ENCODE results near the gene SPRR2E. TPM values are rescaled to one million over a fixed set of nuclear protein-coding genes. Genes with fewer than 3 reads are reported as not detected.
"Not testable (repeated sequence)": the region's sequence is repeated elsewhere in the genome, so short reads cannot be mapped to it uniquely, and the experiment has no call there.

SPRR2E gene
- total RNA-seq, 1 donor from 2014 or later = not detected

DNA sequence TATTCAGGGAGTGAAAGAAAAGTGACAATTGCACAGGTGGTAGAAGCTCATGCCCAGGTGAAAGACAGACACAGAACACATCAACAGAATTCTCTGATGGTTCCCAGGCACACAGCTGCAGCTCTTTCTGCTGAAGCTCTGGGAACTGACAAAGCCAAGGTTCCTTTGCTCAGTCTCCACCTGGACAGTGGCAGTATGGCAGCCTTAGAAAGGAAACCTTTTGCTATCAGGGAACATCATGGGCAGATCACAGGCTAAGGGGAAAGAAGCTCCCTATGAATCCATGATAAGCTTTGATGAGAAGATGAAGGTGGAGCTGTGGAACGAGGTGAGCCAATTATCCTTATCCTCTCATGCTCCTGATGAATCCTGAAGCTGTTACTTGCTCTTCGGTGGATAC lies 24.1 kb downstream of the SPRR2E start:
- intact Hi-C loops (cut with micrococcal nuclease) = no loop called here

DNA sequence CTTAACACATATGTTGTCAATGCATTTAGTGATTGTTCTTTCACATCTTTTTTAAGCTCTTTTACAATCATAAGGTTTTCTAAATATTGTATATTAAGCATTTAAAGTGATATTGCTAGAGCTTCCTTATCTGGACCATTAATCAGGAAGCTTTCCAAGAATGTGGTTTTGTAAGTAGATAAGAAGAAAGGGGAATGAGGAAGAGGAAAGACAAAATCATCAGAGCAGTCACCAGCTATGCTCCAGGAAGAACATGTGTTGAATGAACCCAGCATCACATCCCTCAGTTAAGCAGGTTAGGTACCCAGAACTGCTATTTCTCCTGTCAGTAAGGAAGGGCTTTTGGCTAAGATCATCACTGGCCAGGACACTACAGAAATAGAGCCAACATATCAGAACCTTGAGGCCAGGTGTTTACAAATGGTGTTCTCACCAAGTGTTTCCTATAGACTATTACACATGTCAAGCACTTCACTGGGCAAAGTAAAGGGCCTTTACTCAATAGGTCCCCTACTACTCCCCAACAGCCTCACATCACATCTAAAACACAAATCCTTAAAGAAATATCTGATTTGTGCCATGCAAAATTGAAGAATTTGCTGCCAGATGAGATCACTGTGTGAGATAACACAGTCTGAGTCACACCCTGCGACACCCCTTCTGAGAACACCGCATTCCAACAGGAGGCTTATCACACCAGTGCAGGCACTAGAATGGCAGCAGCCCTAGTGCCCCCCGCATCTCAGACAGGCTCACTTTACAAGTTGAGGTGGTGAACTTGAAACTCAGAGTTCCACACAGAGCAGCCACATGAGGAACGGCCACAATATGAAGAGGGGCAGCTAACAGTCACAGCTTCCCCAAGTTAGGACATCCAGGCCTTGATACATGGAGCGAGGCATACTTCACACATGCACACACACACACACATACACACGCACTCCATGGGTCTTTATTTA lies 35.2 kb downstream of the SPRR2E start:
- intact Hi-C loops (cut with micrococcal nuclease) = no loop called here

GRCh38 chr1:153058154-153058553 lies 36.2 kb downstream of the SPRR2E start:
- intact Hi-C loops (cut with micrococcal nuclease) = no loop called here

GRCh38 chr1:153057375-153057774 lies 37.0 kb downstream of the SPRR2E start, which contains the start of gene SPRR2A:
Gene SPRR2A (minus strand): TSS chr1:153057512. CDS start chr1:153056735, 777 bp downstream.
- intact Hi-C loops (cut with micrococcal nuclease) = no loop called here

DNA sequence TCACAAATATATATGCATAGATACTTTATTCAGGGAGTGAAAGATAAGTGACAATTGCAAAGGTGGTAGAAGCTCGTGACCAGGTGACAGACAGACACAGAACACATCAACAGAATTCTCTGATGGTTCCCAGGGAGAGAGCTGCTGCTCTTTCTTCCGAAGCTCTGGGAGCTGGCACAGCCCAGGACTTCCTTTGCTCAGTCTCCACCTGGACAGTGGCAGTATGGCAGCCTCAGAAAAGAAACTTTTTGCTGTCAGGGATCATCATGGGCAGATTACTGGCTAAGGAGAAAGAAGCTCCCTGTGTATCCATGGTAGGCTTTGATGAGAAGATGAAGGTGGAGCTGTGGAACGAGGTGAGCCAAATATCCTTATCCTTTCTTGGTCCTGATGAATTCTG lies 38.2 kb downstream of the SPRR2E start:
- intact Hi-C loops (cut with micrococcal nuclease) = not testable (repeated sequence)

DNA sequence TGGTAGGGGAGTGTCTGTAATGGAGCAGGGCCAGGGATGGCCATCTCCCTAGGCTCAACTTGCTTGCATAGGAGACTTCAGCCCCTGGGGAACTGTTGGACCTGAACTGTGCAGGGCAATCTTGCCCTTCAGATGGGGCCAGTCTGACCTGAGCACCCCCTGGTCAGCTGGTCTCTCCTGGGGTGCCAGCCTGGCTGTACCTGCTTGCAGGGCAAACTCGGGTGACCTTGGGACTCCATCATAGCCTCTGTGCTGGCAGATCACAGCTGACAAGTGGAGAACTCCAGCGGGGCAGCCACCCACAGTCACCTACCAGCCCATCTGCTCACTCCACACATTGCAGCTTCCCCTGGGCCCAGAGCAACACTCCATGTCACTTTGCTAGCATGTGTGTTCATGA lies 45.1 kb downstream of the SPRR2E start:
- intact Hi-C loops (cut with micrococcal nuclease) = no loop called here

Other genes starting within 250 kb of the SPRR2E start
- not detected in 2 replicates for gene LCE7A, start 234.5 kb downstream of the SPRR2E start, total RNA-seq
- gene SMCP, start 216.2 kb downstream of the SPRR2E start, total RNA-seq = not detected in 2 replicates
- not detected in 2 replicates for gene IVL, start 186.0 kb downstream of the SPRR2E start, total RNA-seq
- gene SPRR5, start 147.3 kb downstream of the SPRR2E start, total RNA-seq = not detected in 2 replicates
- not detected in 2 replicates for gene SPRR4, start 123.9 kb downstream of the SPRR2E start, total RNA-seq
- not detected in 2 replicates for gene SPRR1A, start 110.4 kb downstream of the SPRR2E start, total RNA-seq
- gene SPRR3, start 92.8 kb downstream of the SPRR2E start, total RNA-seq = not detected in 2 replicates
- not detected in 2 replicates for gene SPRR1B, start 63.3 kb downstream of the SPRR2E start, total RNA-seq
- gene SPRR2D, start 53.4 kb downstream of the SPRR2E start, total RNA-seq = not detected in 2 replicates
- not detected in 2 replicates for gene SPRR2A, start 37.0 kb downstream of the SPRR2E start, total RNA-seq
- not detected in 2 replicates for gene SPRR2B, start 22.9 kb downstream of the SPRR2E start, total RNA-seq
- not detected in 2 replicates for gene SPRR2F, start 19.0 kb upstream of the SPRR2E start, total RNA-seq
- gene SPRR2G, start 56.4 kb upstream of the SPRR2E start, total RNA-seq = not detected in 2 replicates
- not detected in 2 replicates for gene LELP1, start 108.9 kb upstream of the SPRR2E start, total RNA-seq
- not detected in 2 replicates for gene PRR9, start 123.1 kb upstream of the SPRR2E start, total RNA-seq
- not detected in 2 replicates for gene LORICRIN, start 165.2 kb upstream of the SPRR2E start, total RNA-seq
- not detected in 2 replicates for gene PGLYRP3, start 218.4 kb upstream of the SPRR2E start, total RNA-seq

Measured in T-helper 1 cell treated with Interleukin-12 subunit alpha and Interleukin-12 subunit beta and Interleukin-4 antibody, amounts not matched to agents 30 ng/mL and 1 ng/mL, for 36 hours (primary cell).